ENCODE measurements around the gene NCOA7.

The NCOA7 gene

DNA sequence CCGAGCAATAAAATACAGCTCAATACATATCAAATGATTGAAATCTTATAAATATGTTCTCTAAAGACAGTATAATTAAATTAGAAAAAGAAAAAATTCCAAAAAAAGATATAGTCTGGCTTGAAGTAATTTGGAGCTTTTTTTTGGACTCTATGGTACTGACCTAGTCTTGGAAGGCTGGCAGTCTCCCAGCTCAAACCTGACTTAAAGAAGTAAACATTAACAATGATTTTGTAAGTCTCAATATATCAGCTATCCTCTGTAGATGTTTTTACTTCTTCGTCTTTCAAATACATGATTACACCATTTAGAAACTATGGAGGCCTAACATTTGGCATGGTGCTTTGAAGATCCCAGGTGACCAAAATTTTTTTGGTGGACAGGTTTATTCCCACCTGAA is 180.0 kb downstream of the NCOA7 start:
- TF ChIP-seq, protein P1, sequence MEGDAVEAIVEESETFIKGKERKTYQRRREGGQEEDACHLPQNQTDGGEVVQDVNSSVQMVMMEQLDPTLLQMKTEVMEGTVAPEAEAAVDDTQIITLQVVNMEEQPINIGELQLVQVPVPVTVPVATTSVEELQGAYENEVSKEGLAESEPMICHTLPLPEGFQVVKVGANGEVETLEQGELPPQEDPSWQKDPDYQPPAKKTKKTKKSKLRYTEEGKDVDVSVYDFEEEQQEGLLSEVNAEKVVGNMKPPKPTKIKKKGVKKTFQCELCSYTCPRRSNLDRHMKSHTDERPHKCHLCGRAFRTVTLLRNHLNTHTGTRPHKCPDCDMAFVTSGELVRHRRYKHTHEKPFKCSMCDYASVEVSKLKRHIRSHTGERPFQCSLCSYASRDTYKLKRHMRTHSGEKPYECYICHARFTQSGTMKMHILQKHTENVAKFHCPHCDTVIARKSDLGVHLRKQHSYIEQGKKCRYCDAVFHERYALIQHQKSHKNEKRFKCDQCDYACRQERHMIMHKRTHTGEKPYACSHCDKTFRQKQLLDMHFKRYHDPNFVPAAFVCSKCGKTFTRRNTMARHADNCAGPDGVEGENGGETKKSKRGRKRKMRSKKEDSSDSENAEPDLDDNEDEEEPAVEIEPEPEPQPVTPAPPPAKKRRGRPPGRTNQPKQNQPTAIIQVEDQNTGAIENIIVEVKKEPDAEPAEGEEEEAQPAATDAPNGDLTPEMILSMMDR (IDR thresholded peaks at IDR 0.05), result no peak

DNA sequence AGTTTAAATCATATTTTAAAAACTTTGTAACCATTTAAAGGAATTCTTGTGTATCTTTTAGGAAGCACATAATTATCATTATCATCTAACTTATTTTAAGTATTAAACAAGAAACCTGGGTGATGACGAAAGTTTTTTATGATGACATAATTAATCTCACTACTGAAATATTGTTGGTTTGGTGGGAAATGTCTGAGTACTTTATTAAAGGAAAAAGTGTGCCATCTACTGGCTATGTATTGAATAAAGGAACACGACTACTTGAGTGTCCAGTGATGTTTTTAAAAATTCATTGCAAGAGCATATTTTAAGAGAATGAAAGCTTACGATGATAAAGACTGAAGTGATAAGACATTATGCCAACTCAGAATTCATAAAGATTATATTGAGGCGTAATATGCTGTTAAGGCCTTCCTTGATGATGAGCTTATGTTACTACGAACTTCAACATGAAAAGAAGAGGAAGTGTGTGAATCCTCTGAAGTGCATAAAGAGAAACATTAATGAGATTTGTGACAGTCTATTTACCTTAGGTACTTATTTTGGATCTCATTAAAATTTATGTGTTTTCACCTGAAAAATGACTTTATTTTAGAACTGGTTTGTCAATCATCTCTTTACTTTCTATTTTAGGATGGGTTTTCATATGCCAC is 183.6 kb downstream of the NCOA7 start:
- TF ChIP-seq, protein P1 (IDR thresholded peaks at IDR 0.05), result peak; percentile 66

DNA sequence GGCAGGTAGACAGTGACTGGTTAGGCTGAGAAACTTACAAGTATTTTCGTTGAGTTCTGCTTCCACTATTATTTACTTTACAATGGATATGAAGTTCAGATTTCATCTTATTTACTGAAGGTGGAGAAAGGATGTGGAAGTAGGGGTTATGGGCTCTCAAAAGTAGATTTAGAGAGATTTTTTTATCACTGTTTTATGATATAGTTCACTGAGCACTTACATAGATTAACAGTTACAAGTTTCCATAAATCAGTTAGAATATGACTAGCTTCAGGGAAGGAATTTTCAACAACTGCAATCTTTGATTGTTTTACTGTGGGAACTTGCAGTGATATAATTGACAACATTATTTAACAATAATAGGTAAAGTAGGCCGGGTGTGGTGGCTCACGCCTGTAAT is 188.3 kb downstream of the NCOA7 start:
- TF ChIP-seq, protein P1 (IDR thresholded peaks at IDR 0.05), result no peak
